Measurements from ENCODE around the gene HSPB1.

DNA sequence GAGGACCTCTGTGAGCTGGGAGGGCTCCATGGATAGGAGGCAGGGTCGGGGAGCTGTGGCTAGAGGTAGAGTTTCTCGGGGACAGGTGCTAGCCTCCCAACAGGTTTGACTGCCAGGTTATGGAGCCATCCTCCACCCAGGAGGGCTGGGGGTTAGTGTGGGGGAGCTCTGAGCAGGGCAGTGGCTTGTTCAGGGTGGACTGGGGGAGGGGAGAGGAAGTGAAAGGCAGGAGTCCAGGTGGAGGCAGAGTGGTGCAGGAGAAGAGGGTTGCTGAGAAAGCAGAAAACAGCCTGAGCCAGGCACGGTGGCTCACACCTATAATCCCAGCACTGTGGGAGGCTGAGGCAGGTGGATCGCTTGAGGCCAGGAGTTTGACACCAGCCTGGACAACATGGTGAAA is 40.5 kb upstream of the HSPB1 start:
- TF ChIP-seq, protein P1, sequence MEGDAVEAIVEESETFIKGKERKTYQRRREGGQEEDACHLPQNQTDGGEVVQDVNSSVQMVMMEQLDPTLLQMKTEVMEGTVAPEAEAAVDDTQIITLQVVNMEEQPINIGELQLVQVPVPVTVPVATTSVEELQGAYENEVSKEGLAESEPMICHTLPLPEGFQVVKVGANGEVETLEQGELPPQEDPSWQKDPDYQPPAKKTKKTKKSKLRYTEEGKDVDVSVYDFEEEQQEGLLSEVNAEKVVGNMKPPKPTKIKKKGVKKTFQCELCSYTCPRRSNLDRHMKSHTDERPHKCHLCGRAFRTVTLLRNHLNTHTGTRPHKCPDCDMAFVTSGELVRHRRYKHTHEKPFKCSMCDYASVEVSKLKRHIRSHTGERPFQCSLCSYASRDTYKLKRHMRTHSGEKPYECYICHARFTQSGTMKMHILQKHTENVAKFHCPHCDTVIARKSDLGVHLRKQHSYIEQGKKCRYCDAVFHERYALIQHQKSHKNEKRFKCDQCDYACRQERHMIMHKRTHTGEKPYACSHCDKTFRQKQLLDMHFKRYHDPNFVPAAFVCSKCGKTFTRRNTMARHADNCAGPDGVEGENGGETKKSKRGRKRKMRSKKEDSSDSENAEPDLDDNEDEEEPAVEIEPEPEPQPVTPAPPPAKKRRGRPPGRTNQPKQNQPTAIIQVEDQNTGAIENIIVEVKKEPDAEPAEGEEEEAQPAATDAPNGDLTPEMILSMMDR (conservative IDR thresholded peaks at IDR 0.05; ENCODE audit: low read length), result no peak
- TF ChIP-seq EZH2phosphoT487 (IDR thresholded peaks at IDR 0.05; ENCODE audit: borderline replicate concordance, low read depth, low read length), result no peak

Data from OCI-LY7 (cell line).